Kidney epithelial cell (primary cell): Measurements from ENCODE around the gene NFIA. TPM values are rescaled to one million over a fixed set of nuclear protein-coding genes. Genes with fewer than 3 reads are reported as not detected.
"Not testable (repeated sequence)": the region's sequence is repeated elsewhere in the genome, so short reads cannot be mapped to it uniquely, and the experiment has no call there.

Source experiments
- DNase-seq: peaks from one replicate; pipeline ENCODE4 v3.0.0-alpha.2; 2010; ENCODE audit warnings: low read depth
- H3K27me3 ChIP-seq: 2 replicates; pipeline ENCODE4 v1.6.0; 2011; ENCODE audit warnings: low read length; ENCODE audit not compliant: control insufficient read depth, insufficient read depth
- H3K36me3 ChIP-seq: 2 replicates; pipeline ENCODE4 v1.5.1; 2011; ENCODE audit warnings: low read length; ENCODE audit not compliant: control insufficient read depth, insufficient read depth
- H3K4me3 ChIP-seq: 2 replicates; pipeline ENCODE4 v1.5.1; 2011; ENCODE audit warnings: low read depth, mild to moderate bottlenecking, control low read depth, low read length
- CTCF ChIP-seq: IDR thresholded peaks from 2 replicates; pipeline ENCODE4 v1.5.1; 2011; ENCODE audit warnings: mild to moderate bottlenecking, moderate library complexity, low read length, control low read depth, inconsistent platforms; ENCODE audit not compliant: insufficient read depth, poor library complexity, severe bottlenecking
- total RNA-seq: library from RNA; depleted of rRNA; stranded (reverse); fragments of >200 nt; gene quantifications from 2 replicates; pipeline ENCODE4 v1.2.3, GENCODE V29; 2015

The NFIA gene
- total RNA-seq, 1 donor from 2014 or later = 3.5 TPM

GRCh38 chr1:61056196-61056572, 26.2 kb upstream of the NFIA start:
- Histone ChIP-seq H3K27me3 (peaks cover 21% of the 10 kb centered on the region), H3K36me3 (no peaks in the 10 kb centered on the region), H3K4me3 (no peak overlapping the region)
- TF ChIP-seq CTCF = no peak
- DNase-seq = no peak

- no peak for TF ChIP-seq CTCF
- DNase-seq = no peak
- Histone ChIP-seq H3K4me3 (peak overlapping the region; percentile 39), H3K36me3 (no peaks in the 10 kb centered on the region), H3K27me3 (peaks cover 21% of the 10 kb centered on the region)
Observed at GRCh38 chr1:61056573-61057439, 25.6 kb upstream of the NFIA start.

GRCh38 chr1:61058483-61059245, 23.7 kb upstream of the NFIA start:
- Histone ChIP-seq H3K36me3 (no peaks in the 10 kb centered on the region), H3K4me3 (no peak overlapping the region), H3K27me3 (peaks cover 10% of the 10 kb centered on the region)
- no peak for TF ChIP-seq CTCF
- DNase-seq = no peak

DNA sequence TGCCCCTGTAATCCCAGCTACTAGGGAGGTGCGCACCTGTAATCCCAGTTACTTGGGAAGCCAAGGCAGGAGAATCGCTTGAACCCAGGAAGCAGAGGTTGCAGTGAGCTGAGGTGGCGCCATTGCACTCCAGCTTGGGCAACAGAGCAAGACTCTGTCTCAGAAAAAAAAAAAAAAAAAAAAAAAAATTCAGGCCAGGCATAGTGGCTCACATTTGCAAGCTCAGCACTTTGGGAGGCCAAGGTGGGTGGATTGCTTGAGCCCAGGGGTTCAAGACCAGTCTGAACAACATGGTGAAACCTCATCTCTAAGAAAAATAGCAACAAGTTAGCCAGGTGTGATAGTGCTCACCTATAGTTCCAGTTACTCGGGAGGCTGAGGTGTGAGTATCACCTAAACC, 20.8 kb upstream of the NFIA start:
- H3K36me3 ChIP-seq, DNase-seq, H3K4me3 ChIP-seq, H3K27me3 ChIP-seq: not testable (repeated sequence)

GRCh38 chr1:61064673-61065072, 17.7 kb upstream of the NFIA start:
- TF ChIP-seq CTCF = no peak
- Histone ChIP-seq H3K27me3 (no peaks in the 10 kb centered on the region), H3K4me3 (no peak overlapping the region), H3K36me3 (no peaks in the 10 kb centered on the region)
- no peak for DNase-seq

GRCh38 chr1:61067446-61068019, 14.8 kb upstream of the NFIA start:
- no peaks in the 10 kb centered on the region for H3K36me3 ChIP-seq
- DNase-seq = no peak
- TF ChIP-seq CTCF = no peak
- no peak overlapping the region for H3K4me3 ChIP-seq
- H3K27me3 ChIP-seq = no peaks in the 10 kb centered on the region
